ENCODE data around the gene CIB1. TPM values are rescaled to one million over a fixed set of nuclear protein-coding genes. Genes with fewer than 3 reads are reported as not detected.
"Not testable (repeated sequence)": the region's sequence is repeated elsewhere in the genome, so short reads cannot be mapped to it uniquely, and the experiment has no call there.

CIB1 gene
- 10 to 100 TPM; 22.8 to 35.6 (median 25.5) TPM for total RNA-seq

DNA sequence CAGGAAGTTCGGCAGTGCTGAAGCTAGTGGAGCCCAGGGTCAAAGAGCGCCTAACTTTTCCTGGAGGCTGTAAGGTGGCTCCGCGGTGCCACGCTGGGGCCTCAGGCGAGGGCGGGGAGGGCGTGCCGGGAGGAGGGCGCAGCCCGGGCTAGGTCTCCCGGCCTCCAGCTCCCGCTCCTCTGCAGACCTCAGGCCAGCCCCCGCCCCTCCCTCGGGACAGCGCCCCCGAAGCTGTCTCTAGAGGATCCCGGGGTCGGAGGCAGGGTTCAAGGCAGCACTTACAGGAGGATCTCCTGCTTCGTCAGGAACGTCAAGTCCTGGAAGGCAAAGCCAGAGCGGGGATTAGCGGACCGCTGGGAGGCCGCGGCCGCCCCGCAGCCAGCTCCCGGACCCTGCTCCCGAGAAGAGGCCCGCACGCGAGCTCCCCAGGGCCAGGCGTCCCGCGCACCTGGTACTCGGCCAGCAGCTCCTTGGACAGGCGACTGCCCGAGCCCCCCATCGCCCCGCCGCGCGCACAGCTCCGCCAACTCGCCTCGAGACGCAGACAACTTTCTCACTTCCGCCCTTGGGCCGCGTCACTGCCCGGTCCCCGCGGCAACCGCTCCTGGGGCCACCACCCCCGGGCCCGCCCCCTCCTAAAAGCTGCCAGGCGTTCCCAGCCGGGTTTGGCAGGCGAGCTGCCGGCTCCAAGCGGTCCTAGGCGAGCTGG lies at the start of gene CIB1:
CIB1 (minus strand) TSS at position 555 of the 709 bp plus-strand sequence; CDS start at position 499, 56 bp downstream.
- no CpG with 5 or more reads among the region's 63 CpGs for WGBS, 2 donors (ENCODE audit: low coverage in 1 of 2)
- ATAC-seq: peak; percentile 96
- peaks cover 0 to 62% of the 10 kb centered on the region in 2 donors for H3K36me3 ChIP-seq
- peak within 1 kb of the TSS; percentile 89 to 97 (median 92) for H3K27ac ChIP-seq
- TF ChIP-seq, protein P1, sequence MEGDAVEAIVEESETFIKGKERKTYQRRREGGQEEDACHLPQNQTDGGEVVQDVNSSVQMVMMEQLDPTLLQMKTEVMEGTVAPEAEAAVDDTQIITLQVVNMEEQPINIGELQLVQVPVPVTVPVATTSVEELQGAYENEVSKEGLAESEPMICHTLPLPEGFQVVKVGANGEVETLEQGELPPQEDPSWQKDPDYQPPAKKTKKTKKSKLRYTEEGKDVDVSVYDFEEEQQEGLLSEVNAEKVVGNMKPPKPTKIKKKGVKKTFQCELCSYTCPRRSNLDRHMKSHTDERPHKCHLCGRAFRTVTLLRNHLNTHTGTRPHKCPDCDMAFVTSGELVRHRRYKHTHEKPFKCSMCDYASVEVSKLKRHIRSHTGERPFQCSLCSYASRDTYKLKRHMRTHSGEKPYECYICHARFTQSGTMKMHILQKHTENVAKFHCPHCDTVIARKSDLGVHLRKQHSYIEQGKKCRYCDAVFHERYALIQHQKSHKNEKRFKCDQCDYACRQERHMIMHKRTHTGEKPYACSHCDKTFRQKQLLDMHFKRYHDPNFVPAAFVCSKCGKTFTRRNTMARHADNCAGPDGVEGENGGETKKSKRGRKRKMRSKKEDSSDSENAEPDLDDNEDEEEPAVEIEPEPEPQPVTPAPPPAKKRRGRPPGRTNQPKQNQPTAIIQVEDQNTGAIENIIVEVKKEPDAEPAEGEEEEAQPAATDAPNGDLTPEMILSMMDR (IDR thresholded peaks at IDR 0.05): peak in 2 of 4 experiments; percentile 51
- TF ChIP-seq POLR2A (IDR thresholded peaks at IDR 0.05): peak in 1 of 2 donors; percentile 44
- TF ChIP-seq EP300 (IDR thresholded peaks at IDR 0.05): no peak
- peak; percentile 65 for TF ChIP-seq POLR2AphosphoS5 (IDR thresholded peaks at IDR 0.05)
- H3K4me3 ChIP-seq: peak within 1 kb of the TSS; percentile 95 to 96
- H3K9me3 ChIP-seq: no peaks in the 10 kb centered on the region
- H3K4me1 ChIP-seq: peaks cover 0 to 66% (median 36%) of the 10 kb centered on the region in 3 donors
- H3K27me3 ChIP-seq: no peaks in the 10 kb centered on the region

GRCh38 chr15:90281637-90282036 lies 47.9 kb upstream of the CIB1 start:
- not testable (repeated sequence) for H3K27me3 ChIP-seq, ATAC-seq, H3K36me3 ChIP-seq, H3K4me3 ChIP-seq, H3K27ac ChIP-seq, H3K9me3 ChIP-seq, H3K4me1 ChIP-seq
- 65 to 88% methylated on average over 6 of the region's 6 CpGs for WGBS, 2 donors (ENCODE audit: low coverage in 1 of 2)

- H3K4me1 ChIP-seq, H3K4me3 ChIP-seq, H3K9me3 ChIP-seq, H3K27ac ChIP-seq, H3K36me3 ChIP-seq, ATAC-seq, H3K27me3 ChIP-seq: not testable (repeated sequence)
- 78 to 90% methylated on average over 4 to 5 of the region's 5 CpGs for WGBS, 2 donors (ENCODE audit: low coverage in 1 of 2)
Observed at GRCh38 chr15:90280743-90281142, 47.0 kb upstream of the CIB1 start.

DNA sequence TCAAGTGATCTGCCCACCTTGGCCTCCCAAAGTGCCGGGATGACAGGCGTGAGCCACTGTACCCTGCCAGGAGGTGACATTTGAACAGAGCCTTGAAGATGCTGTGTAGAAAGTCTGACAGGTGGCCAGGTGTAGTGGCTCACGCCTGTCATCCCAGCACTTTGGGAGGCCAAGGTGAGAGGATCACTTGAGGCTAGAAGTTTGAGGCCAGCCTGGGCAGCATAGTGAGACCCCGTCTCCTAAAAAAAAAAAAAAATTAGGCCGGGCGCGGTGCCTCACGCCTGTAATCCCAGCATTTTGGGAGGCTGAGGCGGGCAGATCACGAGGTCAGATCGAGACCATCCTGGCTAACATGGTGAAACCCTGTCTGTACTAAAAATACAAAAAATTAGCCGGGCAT lies 44.7 kb upstream of the CIB1 start:
- H3K27ac ChIP-seq, H3K27me3 ChIP-seq, H3K4me1 ChIP-seq, H3K9me3 ChIP-seq, ATAC-seq, H3K4me3 ChIP-seq: not testable (repeated sequence)
- 83% methylated on average over 2 of the region's 12 CpGs; no CpG with 5 or more reads in 1 of the 2 donors for WGBS, 2 donors (ENCODE audit: low coverage in 1 of 2)
- H3K36me3 ChIP-seq: peaks cover 0 to 22% of the 10 kb centered on the region in 2 donors

DNA sequence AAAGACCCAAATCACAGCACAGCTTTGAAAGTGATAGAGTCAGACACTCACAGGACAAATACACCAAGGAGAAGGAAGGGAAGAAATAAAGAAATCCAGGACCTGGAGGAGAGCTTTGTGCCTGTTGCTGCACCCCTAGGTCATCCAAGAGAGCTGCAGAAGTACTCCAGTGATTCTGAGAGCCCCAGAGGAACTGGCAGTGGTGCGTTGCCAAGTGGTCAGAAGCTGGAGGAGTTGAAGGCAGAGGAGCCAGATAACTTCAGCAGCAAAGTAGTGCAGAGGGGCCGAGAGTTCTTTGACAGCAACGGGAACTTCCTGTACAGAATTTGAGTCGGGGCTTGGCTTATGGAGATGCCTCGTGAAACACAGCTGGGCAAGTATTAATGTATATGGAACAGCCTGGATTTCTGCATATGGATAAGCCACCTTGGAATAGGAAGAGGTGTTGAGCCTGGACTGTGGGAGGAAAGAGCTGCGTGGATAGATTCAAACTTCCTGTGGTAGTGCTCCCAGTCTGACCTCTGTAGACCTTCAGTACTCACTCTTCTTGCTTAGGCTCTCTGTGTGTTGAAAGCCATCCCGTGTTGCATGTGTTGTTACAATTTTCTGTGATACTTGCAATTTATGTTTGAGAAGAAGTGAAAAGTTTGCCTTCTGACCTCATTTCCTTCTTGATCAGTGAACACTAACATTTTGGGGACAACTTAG lies 37.9 kb upstream of the CIB1 start:
- Histone ChIP-seq H3K4me3 (no peak overlapping the region), H3K4me1 (peaks cover 7 to 68% (median 16%) of the 10 kb centered on the region in 3 donors), H3K9me3 (no peaks in the 10 kb centered on the region), H3K36me3 (peaks cover 0 to 72% of the 10 kb centered on the region in 2 donors), H3K27ac (no peak overlapping the region), H3K27me3 (no peaks in the 10 kb centered on the region)
- TF ChIP-seq POLR2AphosphoS5 (IDR thresholded peaks at IDR 0.05) (no peak), POLR2A (IDR thresholded peaks at IDR 0.05) (no peak), EP300 (IDR thresholded peaks at IDR 0.05) (no peak)
- TF ChIP-seq, protein P1 (IDR thresholded peaks at IDR 0.05): no peak
- no peak for ATAC-seq
- 71 to 73% methylated on average over 5 to 7 of the region's 7 CpGs for WGBS, 2 donors (ENCODE audit: low coverage in 1 of 2)

- no peaks in the 10 kb centered on the region for H3K9me3 ChIP-seq
- no peak overlapping the region for H3K27ac ChIP-seq
- ATAC-seq: no peak
- peaks cover 0 to 72% of the 10 kb centered on the region in 2 donors for H3K36me3 ChIP-seq
- TF ChIP-seq POLR2AphosphoS5 (IDR thresholded peaks at IDR 0.05) (no peak), POLR2A (IDR thresholded peaks at IDR 0.05) (no peak), EP300 (IDR thresholded peaks at IDR 0.05) (no peak)
- TF ChIP-seq, protein P1 (IDR thresholded peaks at IDR 0.05): no peak
- 94 to 100% methylated on average over 2 to 3 of the region's 10 CpGs for whole genome bisulfite sequencing, 2 donors (ENCODE audit: low coverage in 1 of 2)
- H3K4me3 ChIP-seq: no peak overlapping the region
- peaks cover 7 to 71% (median 16%) of the 10 kb centered on the region in 3 donors for H3K4me1 ChIP-seq
- no peaks in the 10 kb centered on the region for H3K27me3 ChIP-seq
Observed at GRCh38 chr15:90270502-90271150, 36.9 kb upstream of the CIB1 start.

Data from gastroesophageal sphincter (tissue), 4 donors.